DMS 273 treated with DMSO at 0.1 percent for 48 hours (cell line): ENCODE data around the gene CDC42EP3.

Experiments used
- DNase-seq: peaks from one replicate; lab custom pipeline; 2025; lab: John Stamatoyannopoulos, UW

The CDC42EP3 gene

DNA sequence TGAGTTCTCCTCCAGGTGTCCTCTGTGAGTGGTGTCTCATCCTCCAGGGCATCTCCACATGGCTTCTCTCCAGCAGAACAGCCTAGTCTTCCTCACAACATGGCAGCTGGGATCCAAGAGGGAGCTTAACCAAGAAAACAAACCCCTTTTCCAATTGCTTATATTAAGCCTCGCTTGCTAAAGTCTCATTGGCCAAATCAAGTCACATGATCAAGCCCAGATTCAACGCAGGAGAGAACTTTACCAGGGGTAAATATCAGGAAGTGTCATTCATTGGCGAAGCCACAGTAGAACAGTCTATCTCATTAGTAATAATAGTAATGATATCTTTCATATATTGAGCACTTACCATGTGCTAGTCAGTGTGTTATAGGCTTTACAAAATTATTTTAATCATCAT is 53.1 kb downstream of the CDC42EP3 start:
- no peak for DNase-seq

DNA sequence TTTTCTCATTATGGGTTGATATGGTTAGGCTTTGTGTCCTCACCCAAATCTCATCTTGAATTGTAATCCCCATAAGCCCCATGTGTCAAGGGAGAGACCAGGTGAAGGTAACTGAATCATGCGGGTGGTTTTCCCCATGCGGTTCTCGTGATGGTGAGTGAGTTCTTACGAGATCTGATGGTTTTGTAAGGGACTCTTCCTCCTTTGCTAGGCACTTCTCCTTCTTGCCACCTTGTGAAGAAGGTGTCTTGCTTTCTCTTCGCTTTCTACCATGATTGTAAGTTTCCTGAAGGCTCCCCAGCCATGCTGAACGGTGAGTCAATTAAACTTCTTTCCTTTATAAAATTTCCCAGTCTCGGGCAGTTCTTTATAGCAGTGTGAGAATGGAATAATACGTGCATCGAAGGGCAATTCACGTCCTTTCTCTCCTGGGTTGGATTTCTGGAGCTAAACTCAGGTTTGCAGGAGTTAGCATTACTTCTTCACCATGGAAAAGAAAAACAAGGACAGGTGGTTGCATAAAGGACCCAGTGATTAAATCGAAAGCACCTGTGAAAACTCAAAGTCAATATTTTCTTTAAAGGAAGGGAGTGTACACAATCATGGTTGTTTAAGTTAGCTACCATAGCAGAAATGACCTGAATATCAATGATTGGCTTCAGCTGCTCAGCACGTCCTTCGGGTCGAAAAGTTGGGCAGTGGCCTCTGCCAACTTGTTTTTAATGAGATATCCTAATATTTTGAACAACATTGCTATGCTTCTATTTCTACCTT is 54.1 kb downstream of the CDC42EP3 start:
- peak; percentile 22 for DNase-seq

DNA sequence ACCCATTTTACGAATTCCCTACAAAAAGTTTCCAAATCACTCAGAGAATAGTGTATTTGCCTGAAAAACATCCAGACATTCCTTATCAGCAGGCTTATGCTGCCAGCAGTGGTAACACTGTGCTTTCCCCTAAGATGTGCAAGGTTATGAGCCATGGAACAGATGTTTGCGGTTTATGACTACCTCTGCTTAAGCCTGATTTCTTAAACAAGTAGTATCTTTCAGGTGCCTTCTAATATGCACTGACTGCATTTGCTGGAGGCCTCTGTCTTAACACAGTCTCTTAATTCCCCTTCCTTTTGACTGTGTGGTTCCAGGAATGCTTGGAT is 54.8 kb downstream of the CDC42EP3 start:
- peak; percentile 69 for DNase-seq

DNA sequence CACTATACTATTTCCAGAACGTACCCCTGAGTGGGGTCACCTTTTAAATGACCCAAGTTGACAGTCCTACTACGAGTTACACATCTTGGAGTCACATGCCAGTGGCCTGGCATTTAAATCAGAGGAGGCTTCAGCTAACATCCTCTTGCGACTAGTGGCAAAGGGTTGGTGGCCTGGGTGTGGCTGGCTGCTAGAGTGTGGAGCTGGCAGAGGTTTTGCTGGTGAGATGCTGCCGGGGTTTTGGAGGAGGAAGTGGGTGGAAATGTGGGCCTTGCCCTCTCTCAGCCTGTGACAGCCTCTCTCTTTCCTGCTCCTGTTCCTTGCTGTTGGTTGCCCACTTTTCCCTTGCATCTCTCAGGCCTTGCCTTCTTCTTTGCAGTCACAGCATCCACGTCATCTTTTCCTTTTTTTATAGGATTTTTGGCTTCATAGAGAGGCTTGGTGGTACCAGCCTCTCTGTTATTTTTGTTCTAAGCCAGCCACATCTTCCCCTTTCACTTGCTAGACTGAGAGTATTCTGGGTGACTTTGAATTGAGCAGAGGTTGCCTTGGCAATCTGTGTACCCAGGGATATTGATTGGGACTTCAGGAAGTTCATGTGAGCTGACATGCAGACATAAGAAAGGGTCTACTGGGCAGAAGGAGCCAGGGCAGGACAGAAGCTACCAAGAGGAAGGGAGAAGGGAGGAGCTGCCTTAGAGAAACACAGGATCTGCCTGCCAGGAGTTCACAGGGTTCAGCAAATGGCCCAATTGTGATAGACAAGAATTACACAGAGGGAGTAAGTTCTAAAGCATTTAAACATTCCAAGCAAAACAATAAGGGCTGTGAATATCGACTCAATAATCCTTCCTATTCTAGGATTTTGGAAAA is 55.4 kb downstream of the CDC42EP3 start:
- DNase-seq: no peak

DNA sequence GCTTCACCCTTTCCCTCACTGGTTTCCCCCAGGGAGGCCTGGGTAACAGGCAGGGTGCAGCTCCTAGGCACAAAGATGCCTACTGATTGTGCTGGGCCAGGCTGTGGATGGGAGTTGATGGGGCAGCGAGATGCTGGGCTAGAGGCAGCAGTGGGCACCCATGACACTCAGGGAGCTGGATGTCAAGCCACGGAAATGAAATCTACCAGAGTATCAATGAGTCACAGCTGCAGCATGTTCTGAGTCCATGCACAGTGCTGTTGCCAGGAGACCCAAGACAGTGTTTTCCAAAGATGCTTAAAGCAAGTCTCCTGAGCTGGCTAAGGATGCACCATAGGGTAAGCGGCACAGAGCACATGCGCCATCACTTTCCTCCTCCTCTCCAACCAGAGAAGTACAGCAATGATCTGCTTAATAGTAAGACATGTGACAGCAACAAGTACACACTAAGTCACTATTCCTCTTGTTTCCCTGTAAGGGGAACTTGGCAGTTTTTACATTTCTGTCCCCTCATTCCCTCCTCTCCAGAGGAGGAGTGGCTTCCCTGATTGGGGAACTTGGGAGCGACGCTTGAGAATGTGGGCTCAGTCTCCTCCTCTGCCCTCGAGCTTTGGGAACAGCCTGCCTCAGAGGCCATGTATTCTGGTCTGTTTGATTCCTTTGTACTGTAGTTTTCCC is 57.2 kb downstream of the CDC42EP3 start:
- DNase-seq: no peak

DNA sequence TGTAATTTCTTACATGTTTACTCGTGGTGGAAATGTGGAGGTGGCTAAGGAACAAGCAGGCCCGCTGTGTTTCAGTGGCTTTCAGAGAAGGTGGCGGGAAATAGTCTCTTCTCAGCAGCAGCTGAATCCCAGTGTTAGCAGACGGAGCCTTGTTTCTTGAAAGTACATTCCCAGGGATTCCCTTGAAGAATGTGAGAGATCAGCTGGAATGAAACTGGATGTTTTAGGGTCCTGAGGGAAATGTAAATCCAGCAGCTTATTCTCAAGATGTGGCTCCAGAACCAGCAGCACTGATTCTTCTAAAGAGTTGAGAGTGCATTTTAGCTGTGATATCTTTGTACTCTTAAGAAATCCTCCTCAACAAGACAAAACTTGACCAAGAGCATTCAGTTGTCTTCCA is 59.1 kb downstream of the CDC42EP3 start:
- DNase-seq: no peak

DNA sequence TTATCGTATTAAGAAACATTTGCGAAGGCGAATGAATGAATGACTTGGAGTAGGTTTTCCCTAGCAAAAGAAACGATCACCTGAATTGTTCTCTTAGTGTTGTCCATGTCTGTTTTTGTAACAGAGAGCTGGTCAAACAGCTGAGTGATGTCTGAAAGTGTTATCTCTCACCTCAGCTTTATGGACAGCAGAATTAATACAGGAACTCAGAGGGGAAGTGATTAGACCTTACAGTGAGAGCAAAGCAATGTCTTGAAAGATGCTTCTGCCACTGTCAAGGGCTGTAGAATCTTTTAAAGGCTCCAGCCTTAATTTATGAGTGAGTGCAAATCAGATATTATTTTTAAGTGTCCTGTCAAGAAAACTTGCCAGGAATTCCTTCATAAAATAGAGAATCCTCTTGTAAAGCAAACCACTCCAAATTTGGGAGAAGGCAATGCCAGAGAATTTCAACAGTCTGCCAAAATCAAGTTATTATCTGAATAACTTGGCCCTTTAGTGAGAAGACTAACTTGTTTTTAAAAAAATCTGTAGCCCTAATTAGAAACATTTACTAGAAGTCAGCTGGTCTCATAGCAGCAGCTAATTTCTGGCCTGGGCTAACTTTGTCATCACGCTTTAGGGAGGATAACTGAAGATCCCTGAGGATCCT is 60.7 kb downstream of the CDC42EP3 start:
- no peak for DNase-seq

DNA sequence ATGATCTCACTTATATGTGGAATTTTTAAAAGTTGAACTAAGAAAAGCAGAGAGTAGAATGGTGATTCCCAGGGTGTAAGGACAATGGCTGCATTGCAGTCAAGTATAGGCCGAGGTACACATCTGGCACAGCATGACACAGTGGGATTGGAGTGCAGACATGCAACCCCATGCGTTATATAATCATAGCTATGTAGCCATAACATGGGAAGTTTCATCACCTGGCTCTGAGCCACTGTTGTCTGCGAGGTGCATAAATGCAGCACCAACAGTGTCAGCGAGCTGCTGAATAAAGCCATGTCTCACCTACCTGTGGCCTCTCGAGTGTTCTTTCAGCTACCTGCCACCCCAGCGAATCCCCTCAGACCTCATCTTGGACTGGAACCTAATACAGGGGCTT is 61.7 kb downstream of the CDC42EP3 start:
- DNase-seq: no peak

DNA sequence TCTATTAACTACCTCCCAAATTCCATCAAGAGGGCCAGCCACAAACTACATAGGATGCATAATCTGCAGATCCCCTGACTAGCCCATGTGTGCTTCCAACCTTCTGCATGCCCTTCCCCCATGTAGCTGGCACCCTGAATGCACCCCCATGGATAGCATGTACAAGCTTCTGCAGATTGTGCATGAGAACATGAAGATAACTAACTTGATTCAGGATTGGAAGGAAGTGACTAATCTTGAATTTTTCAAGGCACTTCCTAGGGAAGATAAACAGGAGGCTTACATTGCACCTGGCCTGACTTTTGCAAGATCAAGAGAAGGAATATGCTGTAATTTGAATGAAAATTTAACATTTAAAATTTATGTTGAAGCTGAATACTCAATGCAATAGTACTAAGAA is 66.7 kb downstream of the CDC42EP3 start:
- no peak for DNase-seq

DNA sequence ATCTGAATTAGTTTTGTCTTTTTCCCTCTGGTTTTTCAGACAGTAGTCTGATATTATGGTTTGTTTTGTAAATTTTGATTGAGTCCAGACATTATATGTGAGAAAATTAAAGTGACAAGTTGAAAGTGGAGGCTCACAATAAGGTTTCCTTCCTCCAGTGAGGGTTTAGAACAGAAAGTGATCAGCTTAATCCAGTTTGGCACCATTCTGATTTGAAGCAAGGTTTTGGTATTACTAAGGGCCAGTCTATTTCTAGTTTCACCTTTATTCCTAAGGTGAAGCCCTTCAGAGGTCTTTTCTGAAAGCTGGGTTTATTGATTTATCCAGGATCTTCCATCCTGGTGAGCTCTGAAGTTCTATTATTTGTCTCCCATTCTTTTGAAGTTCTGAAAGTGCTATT is 68.7 kb downstream of the CDC42EP3 start:
- no peak for DNase-seq

DNA sequence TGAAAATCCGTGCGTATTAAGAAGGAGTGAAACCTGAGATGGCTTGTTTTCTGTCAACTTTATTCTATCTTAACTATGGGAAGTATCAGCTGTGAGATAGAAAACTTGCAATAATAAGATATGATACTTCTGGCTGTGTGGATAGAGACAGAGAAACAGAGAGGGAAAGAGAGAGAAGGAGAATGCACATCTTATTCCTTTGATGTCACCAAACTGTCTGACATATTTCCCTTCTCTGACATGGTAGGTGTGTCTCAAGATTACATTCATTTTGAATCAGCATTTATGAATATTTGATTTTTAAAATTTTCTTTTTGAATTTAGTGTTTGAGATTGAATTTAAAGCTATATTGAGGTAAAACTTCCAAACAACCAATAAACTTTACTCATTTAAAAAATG is 69.4 kb downstream of the CDC42EP3 start:
- no peak for DNase-seq

DNA sequence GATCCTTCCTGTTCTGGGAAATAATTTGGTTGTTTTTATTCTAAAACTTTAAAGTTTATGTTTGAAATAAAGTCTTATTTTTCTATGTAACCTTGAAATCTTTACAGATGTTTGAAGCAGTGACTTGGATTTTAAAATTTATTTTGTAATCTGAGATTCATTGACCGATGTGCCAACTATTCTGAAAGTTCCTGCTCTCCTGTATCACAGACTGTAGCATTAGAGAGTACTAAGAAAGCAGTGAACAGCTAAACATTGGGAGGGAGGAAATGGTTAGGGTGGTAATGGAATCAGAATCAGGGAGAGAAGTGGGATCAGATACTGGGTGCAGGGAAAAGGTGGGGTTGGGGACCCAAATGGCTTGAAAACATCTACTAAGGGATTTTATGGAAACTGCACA is 69.9 kb downstream of the CDC42EP3 start:
- DNase-seq: no peak

DNA sequence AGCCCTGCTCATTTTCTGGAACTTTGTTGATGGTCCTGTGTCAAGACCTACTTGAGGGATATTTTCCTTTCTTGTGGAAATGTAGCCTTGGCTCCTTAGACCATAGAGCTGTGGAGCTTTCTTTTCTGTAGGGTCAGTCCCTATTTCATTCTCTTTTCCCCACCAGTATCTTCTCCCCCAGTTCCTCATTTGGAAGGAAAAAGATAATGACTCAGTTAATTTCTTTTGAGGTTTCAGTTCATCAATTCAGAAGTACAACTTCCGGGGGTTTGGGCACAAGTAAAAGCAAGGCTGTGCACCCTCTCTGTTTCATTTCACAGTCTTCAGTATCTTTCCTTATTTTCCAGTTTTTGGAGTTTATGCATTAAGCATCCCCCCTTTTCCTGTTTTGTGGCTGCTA is 70.7 kb downstream of the CDC42EP3 start:
- DNase-seq: no peak

DNA sequence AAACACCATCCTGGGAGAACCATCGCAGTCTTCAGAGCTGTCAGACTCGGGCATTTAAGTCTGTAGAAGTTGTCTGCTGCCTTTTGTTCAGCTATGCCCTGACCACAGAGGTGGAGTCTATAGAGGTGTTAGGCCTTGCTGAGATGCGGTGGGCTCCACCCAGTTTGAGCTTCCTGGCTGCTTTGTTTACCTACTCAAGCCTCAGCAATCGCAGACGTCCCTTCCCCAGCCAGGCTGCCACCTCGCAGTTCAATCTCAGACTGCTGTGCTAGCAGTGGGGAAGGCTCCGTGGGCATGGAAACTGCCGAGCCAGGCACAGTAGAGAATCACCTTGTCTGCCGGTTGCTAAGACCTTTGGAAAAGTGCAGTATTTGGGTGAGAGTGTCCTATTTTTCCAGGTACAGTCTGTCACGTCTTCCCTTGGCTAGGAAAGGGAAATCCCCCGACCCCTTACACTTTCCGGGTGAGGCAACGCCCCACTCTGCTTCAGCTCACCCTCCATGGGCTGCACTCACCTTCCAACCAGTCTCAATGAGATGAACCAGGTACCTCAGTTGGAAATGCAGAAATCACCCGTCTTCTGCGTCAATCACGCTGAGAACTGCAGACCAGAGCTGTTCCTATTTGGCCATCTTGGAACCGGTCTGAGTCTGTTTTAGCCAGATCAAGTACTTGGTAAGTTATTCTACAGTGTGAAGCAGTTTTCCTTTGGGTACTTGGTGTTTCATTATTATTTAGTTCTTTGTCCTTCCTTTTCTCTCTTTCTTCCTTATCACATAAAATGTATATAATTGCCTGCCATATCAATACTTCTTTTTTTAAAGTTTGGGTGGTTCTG is 71.5 kb downstream of the CDC42EP3 start:
- no peak for DNase-seq

DNA sequence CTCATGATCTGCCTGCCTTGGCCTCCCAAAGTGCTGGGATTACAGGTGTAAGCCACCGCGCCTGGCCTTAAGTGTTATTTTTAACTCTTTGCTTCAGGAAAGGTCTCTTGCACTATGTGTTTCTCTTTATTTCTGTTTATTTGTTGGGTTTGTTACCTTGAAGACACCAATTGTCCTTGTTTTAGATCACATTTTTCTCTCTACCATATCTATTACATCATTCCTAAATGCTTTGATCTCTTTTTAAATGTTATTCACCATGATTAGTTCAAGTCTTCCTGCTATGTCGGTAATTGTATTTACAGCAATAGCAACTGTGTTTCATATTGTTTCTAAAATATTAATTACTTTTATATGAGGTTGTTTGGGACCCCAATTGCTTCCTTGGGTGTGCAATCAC is 77.7 kb downstream of the CDC42EP3 start:
- no peak for DNase-seq

DNA sequence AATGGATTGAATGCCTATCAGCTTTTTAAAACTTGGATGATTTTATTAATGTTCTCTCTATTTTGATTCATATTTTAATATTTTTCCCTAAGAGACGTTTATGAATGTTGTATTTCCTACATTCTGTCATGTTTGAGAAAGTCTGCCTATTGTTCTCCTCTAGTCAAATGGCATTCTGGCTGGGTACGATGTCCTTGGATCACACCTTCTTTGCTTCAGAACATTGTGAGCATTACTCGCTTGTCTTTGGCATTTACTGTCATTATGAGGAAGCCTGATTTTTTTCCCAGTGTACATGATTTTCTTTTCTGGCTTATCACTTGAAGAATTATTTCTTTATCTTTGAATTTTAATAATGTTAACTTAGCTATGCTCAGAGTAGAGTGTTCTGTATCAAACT is 78.4 kb downstream of the CDC42EP3 start:
- no peak for DNase-seq
